PFSK-1 (cell line): ENCODE measurements around the gene EDEM1.

Experiments used
- POLR2AphosphoS5 ChIP-seq: IDR thresholded peaks from 2 replicates; pipeline ENCODE4 v1.6.1; 2012; ENCODE audit warnings: low read depth, mild to moderate bottlenecking, control low read depth, low read length, moderate library complexity
- SIN3A ChIP-seq: IDR thresholded peaks from 2 replicates; pipeline ENCODE4 v1.6.1; 2012; ENCODE audit warnings: mild to moderate bottlenecking, low read length, moderate library complexity, borderline replicate concordance; ENCODE audit not compliant: insufficient read depth
- TAF1 ChIP-seq: IDR thresholded peaks from 2 replicates; pipeline ENCODE4 v1.6.1; 2012; ENCODE audit warnings: low read length, control low read depth, borderline replicate concordance; ENCODE audit not compliant: insufficient read depth
- TF ChIP-seq, protein P1 (sequence below), 2 experiments: IDR thresholded peaks; 2 replicates each; pipeline versions ENCODE4 v1.6.1 to v1.8.0; 2011 to 2012; ENCODE audit warnings: low read depth in 2 of 2, low read length in 2 of 2, control low read depth in 1 of 2, inconsistent platforms in 1 of 2, mild to moderate bottlenecking in 1 of 2, moderate library complexity in 1 of 2; ENCODE audit not compliant: insufficient read depth in 1 of 2

DNA sequence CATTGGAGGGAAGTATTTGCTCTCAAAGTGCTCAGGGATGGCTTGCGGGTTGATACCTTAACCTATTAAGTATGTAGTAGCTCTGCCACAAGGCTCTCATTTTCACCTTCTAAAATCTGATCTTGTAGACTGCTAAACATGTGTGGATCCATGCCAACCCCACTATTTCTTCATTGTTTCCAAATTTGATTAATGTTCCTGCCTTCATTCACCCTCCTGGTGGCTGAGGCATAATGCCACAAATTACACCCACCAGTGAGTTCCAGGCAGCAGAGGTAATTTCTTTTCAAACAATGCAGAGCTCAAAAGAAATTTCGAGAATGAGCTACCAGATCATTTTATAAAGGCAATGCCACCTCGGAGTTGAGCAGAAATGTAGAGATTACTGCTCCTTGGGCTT, 71.0 kb downstream of the EDEM1 start:
- TF ChIP-seq, protein P1, sequence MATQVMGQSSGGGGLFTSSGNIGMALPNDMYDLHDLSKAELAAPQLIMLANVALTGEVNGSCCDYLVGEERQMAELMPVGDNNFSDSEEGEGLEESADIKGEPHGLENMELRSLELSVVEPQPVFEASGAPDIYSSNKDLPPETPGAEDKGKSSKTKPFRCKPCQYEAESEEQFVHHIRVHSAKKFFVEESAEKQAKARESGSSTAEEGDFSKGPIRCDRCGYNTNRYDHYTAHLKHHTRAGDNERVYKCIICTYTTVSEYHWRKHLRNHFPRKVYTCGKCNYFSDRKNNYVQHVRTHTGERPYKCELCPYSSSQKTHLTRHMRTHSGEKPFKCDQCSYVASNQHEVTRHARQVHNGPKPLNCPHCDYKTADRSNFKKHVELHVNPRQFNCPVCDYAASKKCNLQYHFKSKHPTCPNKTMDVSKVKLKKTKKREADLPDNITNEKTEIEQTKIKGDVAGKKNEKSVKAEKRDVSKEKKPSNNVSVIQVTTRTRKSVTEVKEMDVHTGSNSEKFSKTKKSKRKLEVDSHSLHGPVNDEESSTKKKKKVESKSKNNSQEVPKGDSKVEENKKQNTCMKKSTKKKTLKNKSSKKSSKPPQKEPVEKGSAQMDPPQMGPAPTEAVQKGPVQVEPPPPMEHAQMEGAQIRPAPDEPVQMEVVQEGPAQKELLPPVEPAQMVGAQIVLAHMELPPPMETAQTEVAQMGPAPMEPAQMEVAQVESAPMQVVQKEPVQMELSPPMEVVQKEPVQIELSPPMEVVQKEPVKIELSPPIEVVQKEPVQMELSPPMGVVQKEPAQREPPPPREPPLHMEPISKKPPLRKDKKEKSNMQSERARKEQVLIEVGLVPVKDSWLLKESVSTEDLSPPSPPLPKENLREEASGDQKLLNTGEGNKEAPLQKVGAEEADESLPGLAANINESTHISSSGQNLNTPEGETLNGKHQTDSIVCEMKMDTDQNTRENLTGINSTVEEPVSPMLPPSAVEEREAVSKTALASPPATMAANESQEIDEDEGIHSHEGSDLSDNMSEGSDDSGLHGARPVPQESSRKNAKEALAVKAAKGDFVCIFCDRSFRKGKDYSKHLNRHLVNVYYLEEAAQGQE (IDR thresholded peaks at IDR 0.05; ENCODE audit: insufficient read depth in 1 of 2, low read depth in 2 of 2, low read length in 2 of 2): no peak
- TF ChIP-seq TAF1 (no peak), SIN3A (no peak), POLR2AphosphoS5 (no peak)
